ENCODE data around the gene CDC14C.

DNA sequence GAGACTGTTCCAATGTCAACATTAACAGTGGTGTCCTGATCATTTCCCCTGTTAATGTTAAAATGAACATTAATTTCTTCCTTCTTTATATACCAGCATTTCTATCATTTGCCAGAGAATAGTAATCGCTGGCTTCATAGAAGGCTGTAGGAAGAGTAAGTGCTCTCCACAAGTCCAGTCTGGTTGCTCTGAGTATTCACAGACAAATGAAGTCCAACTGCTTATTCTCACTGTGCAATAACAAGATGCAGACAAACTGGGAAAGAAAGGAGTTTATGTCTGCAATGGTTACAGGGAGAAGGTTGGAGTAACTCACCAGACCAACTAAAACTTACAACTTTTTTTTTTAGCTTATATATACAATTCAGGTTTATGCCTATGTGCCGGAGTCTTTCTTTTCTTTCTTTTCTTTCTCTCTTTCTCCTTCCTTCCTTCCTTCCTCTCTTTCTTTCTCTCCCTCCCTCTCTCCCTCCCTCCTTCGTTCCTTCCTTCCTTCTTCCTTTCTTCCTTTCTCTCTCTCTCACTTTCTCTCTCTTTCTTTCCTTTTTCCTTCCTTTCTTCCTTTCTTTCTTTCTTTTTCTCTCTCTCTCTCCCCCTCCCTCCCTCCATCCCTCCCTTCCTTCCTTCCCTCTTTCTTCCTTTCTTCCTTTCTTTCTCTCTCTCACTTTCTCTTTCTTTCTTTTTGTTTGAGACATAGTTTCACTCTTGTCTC lies 19.1 kb downstream of the CDC14C start:
- TF ChIP-seq, protein P1, sequence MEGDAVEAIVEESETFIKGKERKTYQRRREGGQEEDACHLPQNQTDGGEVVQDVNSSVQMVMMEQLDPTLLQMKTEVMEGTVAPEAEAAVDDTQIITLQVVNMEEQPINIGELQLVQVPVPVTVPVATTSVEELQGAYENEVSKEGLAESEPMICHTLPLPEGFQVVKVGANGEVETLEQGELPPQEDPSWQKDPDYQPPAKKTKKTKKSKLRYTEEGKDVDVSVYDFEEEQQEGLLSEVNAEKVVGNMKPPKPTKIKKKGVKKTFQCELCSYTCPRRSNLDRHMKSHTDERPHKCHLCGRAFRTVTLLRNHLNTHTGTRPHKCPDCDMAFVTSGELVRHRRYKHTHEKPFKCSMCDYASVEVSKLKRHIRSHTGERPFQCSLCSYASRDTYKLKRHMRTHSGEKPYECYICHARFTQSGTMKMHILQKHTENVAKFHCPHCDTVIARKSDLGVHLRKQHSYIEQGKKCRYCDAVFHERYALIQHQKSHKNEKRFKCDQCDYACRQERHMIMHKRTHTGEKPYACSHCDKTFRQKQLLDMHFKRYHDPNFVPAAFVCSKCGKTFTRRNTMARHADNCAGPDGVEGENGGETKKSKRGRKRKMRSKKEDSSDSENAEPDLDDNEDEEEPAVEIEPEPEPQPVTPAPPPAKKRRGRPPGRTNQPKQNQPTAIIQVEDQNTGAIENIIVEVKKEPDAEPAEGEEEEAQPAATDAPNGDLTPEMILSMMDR (conservative IDR thresholded peaks at IDR 0.05; ENCODE audit: low read length), result no peak
- TF ChIP-seq EZH2phosphoT487 (IDR thresholded peaks at IDR 0.05; ENCODE audit: borderline replicate concordance, low read depth, low read length), result no peak

Measured in OCI-LY7 (cell line).